GM12874 (cell line): ENCODE data around the gene DNAJC7.

ENCODE experiments used
- CTCF ChIP-seq: IDR thresholded peaks from 2 replicates; pipeline ENCODE4 v1.5.1; 2011; ENCODE audit warnings: low read depth, mild to moderate bottlenecking, control low read depth, low read length, moderate library complexity; ENCODE audit not compliant: insufficient read depth

DNAJC7 gene

GRCh38 chr17:41972571-41973407 is 44.5 kb downstream of the DNAJC7 start:
- no peak for TF ChIP-seq CTCF

- TF ChIP-seq CTCF, result no peak
These were observed 45.3 kb downstream of the DNAJC7 start for GRCh38 chr17:41971721-41972523.

- TF ChIP-seq CTCF, result no peak
These were observed 46.3 kb downstream of the DNAJC7 start for GRCh38 chr17:41970901-41971331.

GRCh38 chr17:41968676-41969075 is 48.6 kb downstream of the DNAJC7 start:
- TF ChIP-seq CTCF, result no peak

- no peak for TF ChIP-seq CTCF
These were observed 49.2 kb downstream of the DNAJC7 start for GRCh38 chr17:41967921-41968578.

- TF ChIP-seq CTCF, result no peak
These were observed 49.9 kb downstream of the DNAJC7 start for GRCh38 chr17:41967141-41967920.
